KBM-7 (cell line): ENCODE measurements around the gene NR2F1-AS1.

ENCODE experiments used
- DNase-seq: peaks from one replicate; pipeline ENCODE4 v3.0.0-alpha.2; 2015
- in situ Hi-C: fragments of 300-500 bp; cut with MboI; formaldehyde crosslinking; loops from 2 replicates; pipeline ENCODE4 v1.14.3; 2020; ENCODE audit warnings: low sequenced_read_pairs, low pct_unique_long_range_greater_than_20kb, mixed read lengths

Gene NR2F1-AS1

GRCh38 chr5:93580927-93581445, at the start of gene NR2F1-AS1:
Gene NR2F1-AS1, minus strand, starts transcription at chr5:93581219.
- no peak for DNase-seq
- in situ Hi-C loops, result loop anchor here (25.0 kb wide), 2 partner anchors 206 to 331 kb away; no protein-coding TSS in a partner anchor

GRCh38 chr5:93626801-93627200, 45.8 kb upstream of the NR2F1-AS1 start:
- in situ Hi-C loops, result no loop called here

GRCh38 chr5:93623153-93623552, 42.1 kb upstream of the NR2F1-AS1 start:
- DNase-seq, result no peak
- in situ Hi-C loops, result no loop called here

More at GRCh38 chr5:93626801-93627200, 45.8 kb upstream of the NR2F1-AS1 start:
- DNase-seq, result no peak

GRCh38 chr5:93622240-93622885, 41.3 kb upstream of the NR2F1-AS1 start:
- peak; percentile 25 for DNase-seq
- in situ Hi-C loops, result no loop called here

GRCh38 chr5:93621327-93621798, 40.3 kb upstream of the NR2F1-AS1 start:
- in situ Hi-C loops, result no loop called here
- peak; percentile 50 for DNase-seq

- in situ Hi-C loops, result no loop called here
- peak; percentile 79 for DNase-seq
Measured at GRCh38 chr5:93620487-93621326, 39.7 kb upstream of the NR2F1-AS1 start.

GRCh38 chr5:93616538-93617174, 35.6 kb upstream of the NR2F1-AS1 start:
- in situ Hi-C loops, result no loop called here
- DNase-seq, result no peak

- in situ Hi-C loops, result no loop called here
Measured at GRCh38 chr5:93612855-93613243, 31.8 kb upstream of the NR2F1-AS1 start.

GRCh38 chr5:93611976-93612854, 31.2 kb upstream of the NR2F1-AS1 start:
- peak; percentile 64 for DNase-seq
- in situ Hi-C loops, result no loop called here

More at GRCh38 chr5:93612855-93613243, 31.8 kb upstream of the NR2F1-AS1 start:
- DNase-seq, result no peak

GRCh38 chr5:93611273-93611975, 30.4 kb upstream of the NR2F1-AS1 start:
- in situ Hi-C loops, result no loop called here

GRCh38 chr5:93610581-93611272, 29.7 kb upstream of the NR2F1-AS1 start:
- in situ Hi-C loops, result no loop called here
- DNase-seq, result no peak

More at GRCh38 chr5:93611273-93611975, 30.4 kb upstream of the NR2F1-AS1 start:
- DNase-seq, result no peak

- in situ Hi-C loops, result no loop called here
- DNase-seq, result no peak
Measured at GRCh38 chr5:93609762-93610161, 28.7 kb upstream of the NR2F1-AS1 start.

- no peak for DNase-seq
- in situ Hi-C loops, result no loop called here
Measured at GRCh38 chr5:93608855-93609254, 27.8 kb upstream of the NR2F1-AS1 start.

GRCh38 chr5:93607367-93608258, 26.6 kb upstream of the NR2F1-AS1 start:
- peak; percentile 53 for DNase-seq
- in situ Hi-C loops, result no loop called here

- DNase-seq, result no peak
- in situ Hi-C loops, result no loop called here
Measured at GRCh38 chr5:93606382-93606752, 25.3 kb upstream of the NR2F1-AS1 start.

- in situ Hi-C loops, result no loop called here
Measured at GRCh38 chr5:93604644-93605515, 23.9 kb upstream of the NR2F1-AS1 start.

More at GRCh38 chr5:93604644-93605515, 23.9 kb upstream of the NR2F1-AS1 start:
- no peak for DNase-seq
